ENCODE data around the gene KCNMB1.
A peak's percentile ranks its signal among the peaks of the same experiment; 100 is the strongest.

The KCNMB1 gene

GRCh38 chr5:170362102-170362501 lies 27.1 kb downstream of the KCNMB1 start:
- H3K27me3 ChIP-seq: no peaks in the 10 kb centered on the region
- H3K27ac ChIP-seq: peak overlapping the region; percentile 89
- no peaks in the 10 kb centered on the region for H3K9me3 ChIP-seq
- TF ChIP-seq, protein P1, sequence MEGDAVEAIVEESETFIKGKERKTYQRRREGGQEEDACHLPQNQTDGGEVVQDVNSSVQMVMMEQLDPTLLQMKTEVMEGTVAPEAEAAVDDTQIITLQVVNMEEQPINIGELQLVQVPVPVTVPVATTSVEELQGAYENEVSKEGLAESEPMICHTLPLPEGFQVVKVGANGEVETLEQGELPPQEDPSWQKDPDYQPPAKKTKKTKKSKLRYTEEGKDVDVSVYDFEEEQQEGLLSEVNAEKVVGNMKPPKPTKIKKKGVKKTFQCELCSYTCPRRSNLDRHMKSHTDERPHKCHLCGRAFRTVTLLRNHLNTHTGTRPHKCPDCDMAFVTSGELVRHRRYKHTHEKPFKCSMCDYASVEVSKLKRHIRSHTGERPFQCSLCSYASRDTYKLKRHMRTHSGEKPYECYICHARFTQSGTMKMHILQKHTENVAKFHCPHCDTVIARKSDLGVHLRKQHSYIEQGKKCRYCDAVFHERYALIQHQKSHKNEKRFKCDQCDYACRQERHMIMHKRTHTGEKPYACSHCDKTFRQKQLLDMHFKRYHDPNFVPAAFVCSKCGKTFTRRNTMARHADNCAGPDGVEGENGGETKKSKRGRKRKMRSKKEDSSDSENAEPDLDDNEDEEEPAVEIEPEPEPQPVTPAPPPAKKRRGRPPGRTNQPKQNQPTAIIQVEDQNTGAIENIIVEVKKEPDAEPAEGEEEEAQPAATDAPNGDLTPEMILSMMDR (IDR thresholded peaks at IDR 0.05): no peak
- peaks cover 61 to 63% of the 10 kb centered on the region in 2 experiments for H3K4me1 ChIP-seq (ENCODE audit: control insufficient read depth in 1 of 2, insufficient read depth in 1 of 2, low read depth in 1 of 2, low read length in 1 of 2)
- no peaks in the 10 kb centered on the region for H3K36me3 ChIP-seq
- H3K4me3 ChIP-seq (ENCODE audit: low read depth in 1 of 2, low read length in 1 of 2): no peak overlapping the region

- peak overlapping the region; percentile 89 for H3K27ac ChIP-seq
- H3K4me1 ChIP-seq (ENCODE audit: control insufficient read depth in 1 of 2, insufficient read depth in 1 of 2, low read depth in 1 of 2, low read length in 1 of 2): peaks cover 66 to 67% of the 10 kb centered on the region in 2 experiments
- H3K27me3 ChIP-seq: no peaks in the 10 kb centered on the region
- no peaks in the 10 kb centered on the region for H3K9me3 ChIP-seq
- H3K4me3 ChIP-seq (ENCODE audit: low read depth in 1 of 2, low read length in 1 of 2): no peak overlapping the region
- TF ChIP-seq, protein P1 (IDR thresholded peaks at IDR 0.05): no peak
- H3K36me3 ChIP-seq: no peaks in the 10 kb centered on the region
These were observed 27.6 kb downstream of the KCNMB1 start for GRCh38 chr5:170361616-170362015.

- Histone ChIP-seq H3K4me3 (ENCODE audit: low read depth in 1 of 2, low read length in 1 of 2) (no peak overlapping the region), H3K9me3 (no peaks in the 10 kb centered on the region), H3K27ac (peak overlapping the region; percentile 89), H3K4me1 (ENCODE audit: control insufficient read depth in 1 of 2, insufficient read depth in 1 of 2, low read depth in 1 of 2, low read length in 1 of 2) (peaks cover 67 to 70% of the 10 kb centered on the region in 2 experiments), H3K36me3 (no peaks in the 10 kb centered on the region), H3K27me3 (no peaks in the 10 kb centered on the region)
- TF ChIP-seq, protein P1 (IDR thresholded peaks at IDR 0.05): no peak
These were observed 28.1 kb downstream of the KCNMB1 start for GRCh38 chr5:170361116-170361515.

GRCh38 chr5:170360709-170361108 lies 28.5 kb downstream of the KCNMB1 start:
- Histone ChIP-seq H3K36me3 (no peaks in the 10 kb centered on the region), H3K4me3 (ENCODE audit: low read depth in 1 of 2, low read length in 1 of 2) (no peak overlapping the region), H3K27ac (peak overlapping the region; percentile 89), H3K27me3 (no peaks in the 10 kb centered on the region), H3K9me3 (no peaks in the 10 kb centered on the region), H3K4me1 (ENCODE audit: control insufficient read depth in 1 of 2, insufficient read depth in 1 of 2, low read depth in 1 of 2, low read length in 1 of 2) (peaks cover 67 to 70% of the 10 kb centered on the region in 2 experiments)
- TF ChIP-seq, protein P1 (IDR thresholded peaks at IDR 0.05): no peak

GRCh38 chr5:170357955-170358444 lies 31.2 kb downstream of the KCNMB1 start:
- Histone ChIP-seq H3K27me3 (peaks cover 5% of the 10 kb centered on the region), H3K27ac (peak overlapping the region; percentile 89), H3K36me3 (no peaks in the 10 kb centered on the region), H3K4me1 (ENCODE audit: control insufficient read depth in 1 of 2, insufficient read depth in 1 of 2, low read depth in 1 of 2, low read length in 1 of 2) (peaks cover 63 to 76% of the 10 kb centered on the region in 2 experiments), H3K4me3 (ENCODE audit: low read depth in 1 of 2, low read length in 1 of 2) (peak overlapping the region; percentile 31 to 52), H3K9me3 (no peaks in the 10 kb centered on the region)
- TF ChIP-seq, protein P1 (IDR thresholded peaks at IDR 0.05): no peak
